Adipocyte (in vitro differentiated cells): Measurements from ENCODE around the gene MAPK10.
A peak's percentile ranks its signal among the peaks of the same experiment; 100 is the strongest.
"Not testable (repeated sequence)": the region's sequence is repeated elsewhere in the genome, so short reads cannot be mapped to it uniquely, and the experiment has no call there.

Experiments
- DNase-seq: peaks from one replicate; pipeline ENCODE4 v3.0.0-alpha.2; 2015; ENCODE audit warnings: low read depth
- H3K27me3 ChIP-seq: replicated peaks from 2 replicates; pipeline ENCODE4 v1.7.0; 2013; ENCODE audit warnings: mild to moderate bottlenecking, low read length, moderate library complexity; ENCODE audit not compliant: control insufficient read depth, insufficient read depth
- H3K36me3 ChIP-seq: 2 replicates; pipeline ENCODE4 v1.7.0; 2013; ENCODE audit warnings: low read length, mild to moderate bottlenecking, moderate library complexity; ENCODE audit not compliant: control insufficient read depth, insufficient read depth, severe bottlenecking
- H3K4me1 ChIP-seq: 2 replicates; pipeline ENCODE4 v1.7.0; 2013; ENCODE audit warnings: mild to moderate bottlenecking, low read length, moderate library complexity; ENCODE audit not compliant: control insufficient read depth, insufficient read depth
- H3K4me3 ChIP-seq: 2 replicates; pipeline ENCODE4 v1.7.0; 2013; ENCODE audit warnings: mild to moderate bottlenecking, low read length, moderate library complexity
- H3K9ac ChIP-seq: 2 replicates; pipeline ENCODE4 v1.7.0; 2013; ENCODE audit warnings: mild to moderate bottlenecking, low read length, moderate library complexity
- H3K9me3 ChIP-seq: 2 replicates; pipeline ENCODE4 v1.7.0; 2013; ENCODE audit warnings: mild to moderate bottlenecking, low read length, moderate library complexity; ENCODE audit not compliant: control insufficient read depth

Gene MAPK10

GRCh38 chr4:86338521-86338920 lies 21.3 kb downstream of the MAPK10 start:
- H3K27me3 ChIP-seq = no peaks in the 10 kb centered on the region
- no peaks in the 10 kb centered on the region for H3K36me3 ChIP-seq
- H3K4me1 ChIP-seq = peaks cover 37% of the 10 kb centered on the region
- H3K9me3 ChIP-seq = no peaks in the 10 kb centered on the region
- no peak overlapping the region for H3K4me3 ChIP-seq
- peak; percentile 34 for DNase-seq
- H3K9ac ChIP-seq = peak overlapping the region; percentile 17

DNA sequence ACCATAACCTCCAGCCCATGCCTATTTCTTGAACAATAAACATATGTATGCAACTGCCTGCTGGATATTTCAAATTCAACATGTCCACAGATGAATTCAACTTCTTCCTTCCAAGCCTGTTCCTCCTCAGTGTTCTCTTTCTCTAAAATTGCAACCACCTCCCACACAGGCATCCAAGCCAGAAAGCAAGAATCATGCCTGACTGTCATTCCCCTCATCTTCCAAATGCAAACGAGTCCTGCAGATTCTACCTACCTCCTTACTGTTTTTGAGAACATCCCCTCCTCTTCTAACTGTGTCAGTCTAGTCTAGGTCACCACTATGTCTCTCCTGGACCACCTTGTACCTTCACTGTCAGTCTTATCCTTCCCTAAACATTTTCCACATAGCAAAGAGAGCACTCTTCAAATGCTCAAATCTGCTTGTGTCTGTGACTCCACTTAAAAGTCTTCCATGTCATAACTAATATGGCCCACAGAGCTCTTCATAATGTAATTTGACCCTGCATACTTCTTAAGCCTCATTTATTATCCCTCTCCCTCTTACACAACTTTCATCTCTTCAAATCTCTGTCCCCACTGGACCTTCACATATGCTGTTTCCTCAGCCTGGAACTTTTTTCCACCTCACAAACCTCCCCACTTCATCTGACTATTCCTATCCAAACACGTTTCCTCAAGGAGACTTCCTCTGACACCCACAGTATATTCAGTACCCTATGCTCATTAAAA lies 25.7 kb downstream of the MAPK10 start:
- Histone ChIP-seq H3K9me3 (no peaks in the 10 kb centered on the region), H3K4me1 (peaks cover 38% of the 10 kb centered on the region), H3K4me3 (no peak overlapping the region), H3K9ac (no peak overlapping the region), H3K27me3 (no peaks in the 10 kb centered on the region), H3K36me3 (no peaks in the 10 kb centered on the region)
- DNase-seq = peak; percentile 53

GRCh38 chr4:86333236-86333635 lies 26.6 kb downstream of the MAPK10 start:
- Histone ChIP-seq H3K4me1 (peaks cover 28% of the 10 kb centered on the region), H3K27me3 (no peaks in the 10 kb centered on the region), H3K4me3 (no peak overlapping the region), H3K9ac (no peak overlapping the region), H3K36me3 (no peaks in the 10 kb centered on the region), H3K9me3 (no peaks in the 10 kb centered on the region)
- no peak for DNase-seq

GRCh38 chr4:86330961-86331742 lies 28.7 kb downstream of the MAPK10 start:
- no peaks in the 10 kb centered on the region for H3K27me3 ChIP-seq
- peaks cover 20% of the 10 kb centered on the region for H3K4me1 ChIP-seq
- no peaks in the 10 kb centered on the region for H3K9me3 ChIP-seq
- no peak overlapping the region for H3K4me3 ChIP-seq
- H3K36me3 ChIP-seq = no peaks in the 10 kb centered on the region
- DNase-seq = no peak
- no peak overlapping the region for H3K9ac ChIP-seq

DNA sequence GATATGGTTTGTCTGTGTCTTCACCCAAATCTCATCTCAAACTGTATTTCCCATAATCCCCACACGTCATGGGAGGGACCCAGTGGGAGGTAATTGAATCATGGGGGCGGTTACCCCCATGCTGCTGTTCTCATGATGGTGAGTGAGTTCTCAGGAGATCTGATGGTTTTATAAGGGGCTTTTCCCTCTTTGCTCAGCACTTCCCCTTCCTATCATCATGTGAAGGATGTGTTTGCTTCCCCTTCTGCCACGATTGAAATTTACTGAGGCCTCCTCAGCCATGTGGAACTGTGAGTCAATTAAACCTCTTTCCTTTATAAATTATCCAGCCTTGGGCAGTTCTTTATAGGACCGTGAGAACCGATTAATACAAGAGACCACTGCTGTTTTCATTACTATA lies 29.4 kb downstream of the MAPK10 start:
- H3K9me3 ChIP-seq, H3K9ac ChIP-seq, DNase-seq, H3K36me3 ChIP-seq, H3K27me3 ChIP-seq, H3K4me3 ChIP-seq: not testable (repeated sequence)
- H3K4me1 ChIP-seq = peaks cover 20% of the 10 kb centered on the region

DNA sequence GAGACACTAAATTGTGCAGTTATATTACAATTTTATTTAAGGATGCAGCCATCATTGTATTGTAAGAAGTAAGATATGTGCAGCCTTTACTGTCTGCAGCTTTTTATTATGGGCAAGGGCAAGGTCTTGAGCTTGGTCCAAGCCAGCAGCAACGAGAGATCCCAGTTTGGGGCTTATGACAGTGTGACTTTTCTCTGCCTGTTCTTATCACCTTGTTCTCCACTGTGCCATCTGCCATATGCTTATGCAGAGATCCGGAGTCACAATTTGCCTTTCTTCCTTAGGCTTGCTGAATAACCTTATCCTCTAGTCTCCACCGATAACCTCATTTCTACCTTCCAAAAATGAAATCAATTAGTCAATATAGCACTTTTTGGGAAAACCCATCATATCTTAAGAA lies 30.4 kb downstream of the MAPK10 start:
- Histone ChIP-seq H3K27me3 (no peaks in the 10 kb centered on the region), H3K36me3 (no peaks in the 10 kb centered on the region), H3K9me3 (no peaks in the 10 kb centered on the region), H3K4me3 (no peak overlapping the region), H3K4me1 (peaks cover 18% of the 10 kb centered on the region), H3K9ac (no peak overlapping the region)
- DNase-seq = no peak

DNA sequence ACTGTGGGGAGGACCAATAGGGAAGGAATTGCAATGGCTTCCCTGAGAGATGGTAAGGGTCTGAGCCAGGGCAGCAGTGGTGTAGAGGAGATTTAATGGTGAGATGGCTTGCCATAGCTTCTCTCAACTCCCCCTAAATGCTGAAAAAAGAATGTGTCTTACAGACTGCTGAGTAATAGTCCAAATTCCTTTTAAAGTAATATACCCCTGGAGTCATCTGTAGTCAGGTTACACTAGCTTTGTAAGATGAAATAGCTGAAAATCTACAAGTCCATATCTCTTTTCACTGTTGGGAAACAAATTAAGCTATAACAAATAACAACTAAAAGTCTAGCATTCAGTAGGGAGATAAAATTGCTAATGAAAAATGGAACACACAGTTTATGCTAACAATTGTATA lies 33.5 kb downstream of the MAPK10 start:
- Histone ChIP-seq H3K9me3 (no peaks in the 10 kb centered on the region), H3K27me3 (no peaks in the 10 kb centered on the region), H3K4me3 (no peak overlapping the region), H3K4me1 (peaks cover 4% of the 10 kb centered on the region), H3K36me3 (no peaks in the 10 kb centered on the region), H3K9ac (no peak overlapping the region)
- peak; percentile 41 for DNase-seq

- Histone ChIP-seq H3K36me3 (no peaks in the 10 kb centered on the region), H3K9me3 (no peaks in the 10 kb centered on the region), H3K4me1 (no peaks in the 10 kb centered on the region), H3K4me3 (no peak overlapping the region), H3K27me3 (no peaks in the 10 kb centered on the region), H3K9ac (no peak overlapping the region)
- no peak for DNase-seq
These were observed 40.5 kb downstream of the MAPK10 start for GRCh38 chr4:86319390-86319789.

DNA sequence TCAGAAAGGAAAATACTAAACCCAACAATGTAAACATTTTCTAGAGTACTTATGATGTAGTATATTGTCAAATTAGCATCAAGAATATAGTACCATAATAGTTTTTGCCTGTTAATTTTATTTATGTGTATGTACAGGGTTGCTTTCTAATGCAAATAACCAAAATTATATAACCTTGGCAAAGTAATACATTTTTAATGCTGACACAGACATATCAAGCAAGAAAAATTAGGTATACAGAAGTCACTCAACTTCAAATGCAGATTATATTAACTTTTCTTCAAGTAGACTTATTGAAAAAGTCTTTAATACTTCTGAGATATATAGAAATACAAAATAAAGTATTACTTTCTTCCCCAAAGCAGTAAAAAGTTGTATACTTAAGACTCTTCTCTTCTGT lies 44.3 kb downstream of the MAPK10 start:
- Histone ChIP-seq H3K9me3 (no peaks in the 10 kb centered on the region), H3K4me1 (no peaks in the 10 kb centered on the region), H3K4me3 (no peak overlapping the region), H3K36me3 (no peaks in the 10 kb centered on the region), H3K9ac (no peak overlapping the region), H3K27me3 (no peaks in the 10 kb centered on the region)
- DNase-seq = no peak

DNA sequence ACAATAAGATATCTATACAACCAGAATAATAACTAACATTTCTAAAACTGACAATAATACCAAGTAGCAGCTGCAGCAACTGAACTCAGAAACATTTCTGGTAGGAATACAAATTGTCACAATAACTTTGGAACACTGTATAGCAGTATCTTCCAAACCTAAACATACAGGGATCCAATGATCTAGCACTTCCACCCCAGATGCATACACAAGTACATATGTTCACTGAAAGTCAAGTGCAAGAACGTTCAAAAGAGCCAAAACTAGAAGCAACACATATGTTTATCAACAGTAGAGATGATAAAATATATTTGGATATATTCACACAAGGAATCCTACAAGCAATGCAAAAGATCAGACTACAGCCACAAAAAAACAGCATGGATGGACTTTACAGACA lies 46.2 kb downstream of the MAPK10 start:
- no peaks in the 10 kb centered on the region for H3K4me1 ChIP-seq
- no peak overlapping the region for H3K9ac ChIP-seq
- DNase-seq = no peak
- H3K27me3 ChIP-seq = no peaks in the 10 kb centered on the region
- H3K9me3 ChIP-seq = no peaks in the 10 kb centered on the region
- no peak overlapping the region for H3K4me3 ChIP-seq
- H3K36me3 ChIP-seq = no peaks in the 10 kb centered on the region

GRCh38 chr4:86307432-86307831 lies 52.4 kb downstream of the MAPK10 start:
- Histone ChIP-seq H3K9ac (peak overlapping the region; percentile 25), H3K9me3 (peaks cover 18% of the 10 kb centered on the region), H3K4me3 (peak overlapping the region; percentile 42), H3K27me3 (no peaks in the 10 kb centered on the region), H3K4me1 (peaks cover 24% of the 10 kb centered on the region), H3K36me3 (no peaks in the 10 kb centered on the region)
- DNase-seq = peak; percentile 38
